ENCODE data around the gene RPL13A. TPM values are rescaled to one million over a fixed set of nuclear protein-coding genes. Genes with fewer than 3 reads are reported as not detected.

RPL13A gene
- total and polyA plus RNA-seq, 5 donors from 2014 or later, result 1,768 to 3,622 (median 2,937) TPM

DNA sequence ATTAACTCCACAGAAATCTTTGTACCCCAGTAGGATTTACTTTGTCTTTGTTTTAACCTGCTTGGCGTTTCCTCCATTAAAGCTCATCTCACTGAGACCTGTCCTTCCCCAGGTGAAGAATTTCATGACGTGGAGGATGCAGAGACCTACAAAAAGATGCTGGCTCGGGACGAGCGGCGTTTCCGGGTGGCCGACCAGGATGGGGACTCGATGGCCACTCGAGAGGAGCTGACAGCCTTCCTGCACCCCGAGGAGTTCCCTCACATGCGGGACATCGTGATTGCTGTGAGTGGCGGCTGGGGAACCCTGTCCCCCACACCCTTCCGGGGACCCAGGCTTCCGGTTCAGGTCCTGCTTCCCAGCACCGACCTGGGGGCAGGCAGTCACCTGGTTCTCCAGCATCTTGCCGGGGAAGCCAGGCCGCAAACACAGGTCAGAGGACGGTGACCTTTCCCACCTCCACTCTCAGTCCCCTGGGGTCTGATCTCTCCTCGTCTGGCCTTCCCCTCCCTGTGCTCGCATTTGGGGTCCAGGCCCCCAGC, 49.6 kb downstream of the RPL13A start:
- Histone ChIP-seq H3K36me3 (ENCODE audit: control insufficient read depth, insufficient read depth, low read length) (no peaks in the 10 kb centered on the region), H3K4me3 (ENCODE audit: low read depth, low read length) (no peak overlapping the region), H3K9me3 (ENCODE audit: control insufficient read depth in 2 of 2, low read length in 2 of 2) (no peaks in the 10 kb centered on the region), H3K27me3 (ENCODE audit: control insufficient read depth, insufficient read depth, low read length) (no peaks in the 10 kb centered on the region), H3K27ac (ENCODE audit: insufficient read depth, low read length, poor library complexity, severe bottlenecking) (no peak overlapping the region), H3K4me1 (ENCODE audit: control insufficient read depth, insufficient read depth, low read length, poor library complexity, severe bottlenecking) (peaks cover 21% of the 10 kb centered on the region)
- H3K27me3 Mint-ChIP-seq, result peaks cover 7% of the 10 kb centered on the region
- no peak for DNase-seq
- no peaks in the 10 kb centered on the region for H3K9me3 Mint-ChIP-seq
- peaks cover 4% of the 10 kb centered on the region for H3K36me3 Mint-ChIP-seq
- H3K4me1 Mint-ChIP-seq, result peaks cover 5 to 17% (median 12%) of the 10 kb centered on the region in 4 donors
- no peak overlapping the region for H3K4me3 Mint-ChIP-seq
- H3K27ac Mint-ChIP-seq, result no peak overlapping the region
- no peak for ATAC-seq (ENCODE audit: low read depth in 2 of 2)

DNA sequence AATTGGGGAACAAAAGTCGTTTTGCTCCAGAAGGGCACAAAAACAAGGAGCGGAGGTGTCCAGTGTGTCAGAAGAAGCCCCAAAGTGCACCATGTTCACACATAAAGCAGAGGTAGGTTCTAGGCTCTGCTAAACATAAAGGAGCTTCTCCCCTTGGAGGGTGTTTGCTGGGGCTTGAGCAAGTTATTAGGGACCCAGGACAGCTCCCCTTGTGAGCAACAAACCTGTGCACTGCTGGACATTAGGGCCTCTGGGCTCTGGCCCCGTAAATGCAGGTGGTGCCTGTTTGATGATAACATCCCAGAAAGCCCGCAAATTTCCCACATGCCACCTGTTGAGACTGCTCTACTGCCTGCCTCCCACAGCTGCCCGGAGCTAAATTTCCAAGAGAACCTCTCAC, 51.2 kb downstream of the RPL13A start:
- H3K4me3 Mint-ChIP-seq, result no peak overlapping the region

DNA sequence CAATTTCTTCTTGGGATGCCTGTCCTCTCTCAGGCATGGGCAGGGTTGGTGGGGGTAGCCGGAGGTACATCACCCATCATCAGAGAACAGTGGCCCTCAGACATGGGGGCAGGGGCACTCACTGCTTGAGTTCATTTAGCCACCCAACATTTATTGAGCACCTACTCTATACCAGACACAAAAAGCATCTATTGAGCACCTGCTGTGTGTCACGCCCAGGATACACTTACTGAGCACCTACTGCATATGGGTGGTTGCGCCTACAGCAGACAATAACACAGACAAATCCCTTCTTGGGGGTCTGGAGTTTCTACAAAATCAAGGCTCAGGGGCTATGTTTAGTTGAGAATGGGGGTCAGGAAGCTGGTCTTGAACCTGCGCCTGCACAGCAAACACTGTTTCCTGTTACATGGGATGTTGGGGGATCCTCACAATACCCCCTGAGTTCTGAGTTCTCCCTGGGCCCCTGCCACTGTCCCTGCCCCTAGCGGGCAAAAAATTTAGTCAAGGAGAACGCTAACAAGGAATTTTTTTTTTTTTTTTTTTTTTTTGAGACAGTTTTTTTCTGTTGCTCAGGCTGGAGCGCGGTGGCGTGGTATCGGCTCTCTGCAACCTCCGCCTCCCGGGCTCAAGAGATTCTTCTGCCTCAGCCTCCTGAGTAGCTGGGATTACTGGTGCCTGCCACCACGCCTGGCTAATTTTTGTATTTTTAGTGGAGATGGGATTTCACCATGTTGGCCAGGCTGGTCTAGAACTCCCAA, 52.0 kb downstream of the RPL13A start:
- H3K4me1 ChIP-seq (ENCODE audit: control insufficient read depth, insufficient read depth, low read length, poor library complexity, severe bottlenecking), result peaks cover 6% of the 10 kb centered on the region
- Mint-ChIP-seq H3K27ac (no peak overlapping the region), H3K9me3 (no peaks in the 10 kb centered on the region), H3K4me1 (peaks cover 3 to 15% (median 13%) of the 10 kb centered on the region in 4 donors), H3K4me3 (no peak overlapping the region), H3K27me3 (no peaks in the 10 kb centered on the region), H3K36me3 (peaks cover 4% of the 10 kb centered on the region)
- H3K27me3 ChIP-seq (ENCODE audit: control insufficient read depth, insufficient read depth, low read length), result no peaks in the 10 kb centered on the region
- no peak for DNase-seq
- H3K36me3 ChIP-seq (ENCODE audit: control insufficient read depth, insufficient read depth, low read length), result no peaks in the 10 kb centered on the region
- no peak overlapping the region for H3K4me3 ChIP-seq (ENCODE audit: low read depth, low read length)
- no peak for ATAC-seq (ENCODE audit: low read depth in 2 of 2)
- H3K9me3 ChIP-seq (ENCODE audit: control insufficient read depth in 2 of 2, low read length in 2 of 2), result no peaks in the 10 kb centered on the region
- H3K27ac ChIP-seq (ENCODE audit: insufficient read depth, low read length, poor library complexity, severe bottlenecking), result no peak overlapping the region

More for the DNA sequence above, 51.2 kb downstream of the RPL13A start:
- no peak overlapping the region for H3K27ac ChIP-seq (ENCODE audit: insufficient read depth, low read length, poor library complexity, severe bottlenecking)
- Mint-ChIP-seq H3K4me1 (peaks cover 5 to 12% (median 12%) of the 10 kb centered on the region in 4 donors), H3K27ac (no peak overlapping the region), H3K9me3 (no peaks in the 10 kb centered on the region), H3K27me3 (no peaks in the 10 kb centered on the region), H3K36me3 (peaks cover 4% of the 10 kb centered on the region)
- no peak for ATAC-seq (ENCODE audit: low read depth in 2 of 2)
- no peaks in the 10 kb centered on the region for H3K27me3 ChIP-seq (ENCODE audit: control insufficient read depth, insufficient read depth, low read length)
- no peaks in the 10 kb centered on the region for H3K36me3 ChIP-seq (ENCODE audit: control insufficient read depth, insufficient read depth, low read length)
- H3K4me3 ChIP-seq (ENCODE audit: low read depth, low read length), result no peak overlapping the region
- H3K4me1 ChIP-seq (ENCODE audit: control insufficient read depth, insufficient read depth, low read length, poor library complexity, severe bottlenecking), result peaks cover 13% of the 10 kb centered on the region
- no peaks in the 10 kb centered on the region for H3K9me3 ChIP-seq (ENCODE audit: control insufficient read depth in 2 of 2, low read length in 2 of 2)
- DNase-seq, result no peak

Other genes starting within 250 kb of the RPL13A start
- gene SLC6A16, start 162.4 kb upstream of the RPL13A start, total RNA-seq, result 8.6 TPM
- gene SLC6A16, start 162.4 kb upstream of the RPL13A start, polyA plus RNA-seq, result 1 to 10 TPM in 3 of 4 donors, under 1 TPM in 1; 0.81 to 2.0 (median 1.4) TPM
- 351 TPM for gene CD37, start 152.2 kb upstream of the RPL13A start, total RNA-seq
- 100 to 1,000 TPM; 149 to 187 (median 162) TPM for gene CD37, start 152.2 kb upstream of the RPL13A start, polyA plus RNA-seq
- gene TEAD2, start 125.2 kb upstream of the RPL13A start, total RNA-seq, result not detected
- gene TEAD2, start 125.2 kb upstream of the RPL13A start, polyA plus RNA-seq, result not detected
- not detected for gene DKKL1, start 123.7 kb upstream of the RPL13A start, total RNA-seq
- not detected for gene DKKL1, start 123.7 kb upstream of the RPL13A start, polyA plus RNA-seq
- gene KASH5, start 99.4 kb upstream of the RPL13A start, total RNA-seq, result not detected
- gene KASH5, start 99.4 kb upstream of the RPL13A start, polyA plus RNA-seq, result not detected
- not detected for gene PTH2, start 64.2 kb upstream of the RPL13A start, total RNA-seq
- gene PTH2, start 64.2 kb upstream of the RPL13A start, polyA plus RNA-seq, result not detected
- not detected for gene GFY, start 62.2 kb upstream of the RPL13A start, total RNA-seq
- gene GFY, start 62.2 kb upstream of the RPL13A start, polyA plus RNA-seq, result not detected
- gene SLC17A7, start 46.1 kb upstream of the RPL13A start, total RNA-seq, result not detected
- not detected for gene SLC17A7, start 46.1 kb upstream of the RPL13A start, polyA plus RNA-seq
- gene PIH1D1, start 35.8 kb upstream of the RPL13A start, total RNA-seq, result 150 TPM
- 100 to 1,000 TPM; 109 to 144 (median 118) TPM for gene PIH1D1, start 35.8 kb upstream of the RPL13A start, polyA plus RNA-seq
- 41.0 TPM for gene ALDH16A1, start 34.4 kb upstream of the RPL13A start, total RNA-seq
- 10 to 100 TPM; 32.7 to 47.1 (median 42.3) TPM for gene ALDH16A1, start 34.4 kb upstream of the RPL13A start, polyA plus RNA-seq
- gene FLT3LG, start 13.4 kb upstream of the RPL13A start, total RNA-seq, result 250 TPM
- gene FLT3LG, start 13.4 kb upstream of the RPL13A start, polyA plus RNA-seq, result 100 to 1,000 TPM; 103 to 154 (median 112) TPM
- gene RPS11, start 8.8 kb downstream of the RPL13A start, total RNA-seq, result 2,000 TPM
- 1,000 to 10,000 TPM; 1,810 to 2,513 (median 2,330) TPM for gene RPS11, start 8.8 kb downstream of the RPL13A start, polyA plus RNA-seq
- gene FCGRT, start 25.1 kb downstream of the RPL13A start, total RNA-seq, result 23.3 TPM
- 10 to 100 TPM; 43.0 to 63.0 (median 49.8) TPM for gene FCGRT, start 25.1 kb downstream of the RPL13A start, polyA plus RNA-seq
- 3.6 TPM for gene RCN3, start 40.4 kb downstream of the RPL13A start, total RNA-seq
- 1 to 10 TPM; 1.5 to 5.5 (median 2.5) TPM for gene RCN3, start 40.4 kb downstream of the RPL13A start, polyA plus RNA-seq
- gene NOSIP, start 92.9 kb downstream of the RPL13A start, total RNA-seq, result 124 TPM
- gene NOSIP, start 92.9 kb downstream of the RPL13A start, polyA plus RNA-seq, result 100 to 1,000 TPM; 262 to 385 (median 285) TPM
- 0.84 TPM for gene PRRG2, start 93.7 kb downstream of the RPL13A start, total RNA-seq
- not detected for gene PRRG2, start 93.7 kb downstream of the RPL13A start, polyA plus RNA-seq
- gene PRR12, start 103.6 kb downstream of the RPL13A start, total RNA-seq, result 50.2 TPM
- gene PRR12, start 103.6 kb downstream of the RPL13A start, polyA plus RNA-seq, result under 1 TPM; 0.05 to 0.18 (median 0.16) TPM
- gene RRAS, start 152.5 kb downstream of the RPL13A start, total RNA-seq, result 4.6 TPM
- 10 to 100 TPM; 17.7 to 22.1 (median 19.8) TPM for gene RRAS, start 152.5 kb downstream of the RPL13A start, polyA plus RNA-seq
- gene SCAF1, start 154.6 kb downstream of the RPL13A start, total RNA-seq, result 47.4 TPM
- gene SCAF1, start 154.6 kb downstream of the RPL13A start, polyA plus RNA-seq, result under 1 TPM in 3 of 4 donors, not detected in 1; 0.53 to 0.88 (median 0.75) TPM
- 235 TPM for gene IRF3, start 178.2 kb downstream of the RPL13A start, total RNA-seq
- 100 to 1,000 TPM in 1 of 4 donors, 10 to 100 TPM in 3; 76.4 to 104 (median 95.9) TPM for gene IRF3, start 178.2 kb downstream of the RPL13A start, polyA plus RNA-seq
- 13.6 TPM for gene BCL2L12, start 178.3 kb downstream of the RPL13A start, total RNA-seq
- gene BCL2L12, start 178.3 kb downstream of the RPL13A start, polyA plus RNA-seq, result 10 to 100 TPM; 13.6 to 15.3 (median 15.1) TPM
- gene PRMT1, start 189.7 kb downstream of the RPL13A start, total RNA-seq, result 59.2 TPM
- gene PRMT1, start 189.7 kb downstream of the RPL13A start, polyA plus RNA-seq, result 100 to 1,000 TPM; 101 to 118 (median 105) TPM
- 1.7 TPM for gene ADM5, start 202.0 kb downstream of the RPL13A start, total RNA-seq
- under 1 TPM in 2 of 4 donors, not detected in 2; 0.10 to 0.34 TPM for gene ADM5, start 202.0 kb downstream of the RPL13A start, polyA plus RNA-seq
- gene CPT1C, start 203.5 kb downstream of the RPL13A start, total RNA-seq, result 0.47 TPM
- under 1 TPM in 3 of 4 donors, not detected in 1; 0.41 to 0.84 (median 0.73) TPM for gene CPT1C, start 203.5 kb downstream of the RPL13A start, polyA plus RNA-seq

All from CD4-positive, CD25-positive, alpha-beta regulatory T cell (primary cell).